ENCODE results near the gene PDE4D.
A peak's percentile ranks its signal among the peaks of the same experiment; 100 is the strongest.

The PDE4D gene

GRCh38 chr5:59335544-59335943 lies 558.0 kb downstream of the PDE4D start:
- Mint-ChIP-seq H3K27ac (no peak overlapping the region), H3K4me3 (no peak overlapping the region), H3K27me3 (no peaks in the 10 kb centered on the region), H3K4me1 (peaks cover 8 to 14% of the 10 kb centered on the region in 2 donors), H3K36me3 (peaks cover 0 to 2% of the 10 kb centered on the region in 2 donors), H3K9me3 (peaks cover 0 to 2% of the 10 kb centered on the region in 2 donors)
- no peak for DNase-seq
- ATAC-seq (replicated peaks): no peak

- peaks cover 8 to 14% of the 10 kb centered on the region in 2 donors for H3K4me1 Mint-ChIP-seq
- H3K36me3 Mint-ChIP-seq: peaks cover 0 to 2% of the 10 kb centered on the region in 2 donors
- ATAC-seq (replicated peaks): no peak
- DNase-seq: no peak
- H3K4me3 Mint-ChIP-seq: no peak overlapping the region
- no peaks in the 10 kb centered on the region for H3K27me3 Mint-ChIP-seq
- no peak overlapping the region for H3K27ac Mint-ChIP-seq
- peaks cover 0 to 1% of the 10 kb centered on the region in 2 donors for H3K9me3 Mint-ChIP-seq
These were observed 560.1 kb downstream of the PDE4D start for GRCh38 chr5:59333416-59333815.

- peaks cover 5 to 10% of the 10 kb centered on the region in 2 donors for H3K4me1 Mint-ChIP-seq
- no peak overlapping the region for H3K4me3 Mint-ChIP-seq
- peaks cover 0 to 2% of the 10 kb centered on the region in 2 donors for H3K36me3 Mint-ChIP-seq
- no peak for ATAC-seq (replicated peaks)
- H3K27me3 Mint-ChIP-seq: no peaks in the 10 kb centered on the region
- H3K27ac Mint-ChIP-seq: no peak overlapping the region
- DNase-seq: no peak
- peaks cover 0 to 1% of the 10 kb centered on the region in 2 donors for H3K9me3 Mint-ChIP-seq
These were observed 561.1 kb downstream of the PDE4D start for GRCh38 chr5:59332236-59332973.

GRCh38 chr5:59330680-59331079 lies 562.8 kb downstream of the PDE4D start:
- no peak overlapping the region for H3K4me3 Mint-ChIP-seq
- DNase-seq (no peak), ATAC-seq (replicated peaks) (no peak)
- no peak overlapping the region for H3K27ac Mint-ChIP-seq
- peaks cover 0 to 2% of the 10 kb centered on the region in 2 donors for H3K36me3 Mint-ChIP-seq
- H3K9me3 Mint-ChIP-seq: peaks cover 0 to 1% of the 10 kb centered on the region in 2 donors
- H3K27me3 Mint-ChIP-seq: no peaks in the 10 kb centered on the region
- no peaks in the 10 kb centered on the region for H3K4me1 Mint-ChIP-seq

- Mint-ChIP-seq H3K27ac (no peak overlapping the region), H3K4me3 (no peak overlapping the region), H3K27me3 (no peaks in the 10 kb centered on the region), H3K9me3 (peaks cover 0 to 1% of the 10 kb centered on the region in 2 donors), H3K4me1 (no peaks in the 10 kb centered on the region), H3K36me3 (peaks cover 0 to 2% of the 10 kb centered on the region in 2 donors)
- DNase-seq: no peak
- ATAC-seq (replicated peaks): no peak
These were observed 564.7 kb downstream of the PDE4D start for GRCh38 chr5:59328709-59329296.

GRCh38 chr5:59327191-59327980 lies 566.1 kb downstream of the PDE4D start:
- no peak for ATAC-seq (replicated peaks)
- no peak for DNase-seq
- H3K4me1 Mint-ChIP-seq: no peaks in the 10 kb centered on the region
- H3K36me3 Mint-ChIP-seq: peaks cover 0 to 2% of the 10 kb centered on the region in 2 donors
- H3K27ac Mint-ChIP-seq: no peak overlapping the region
- no peaks in the 10 kb centered on the region for H3K27me3 Mint-ChIP-seq
- peaks cover 0 to 1% of the 10 kb centered on the region in 2 donors for H3K9me3 Mint-ChIP-seq
- no peak overlapping the region for H3K4me3 Mint-ChIP-seq

- Mint-ChIP-seq H3K9me3 (peaks cover 0 to 1% of the 10 kb centered on the region in 2 donors), H3K27ac (no peak overlapping the region), H3K36me3 (peaks cover 0 to 2% of the 10 kb centered on the region in 2 donors), H3K27me3 (no peaks in the 10 kb centered on the region), H3K4me3 (no peak overlapping the region), H3K4me1 (no peaks in the 10 kb centered on the region)
- DNase-seq (no peak), ATAC-seq (replicated peaks) (no peak)
These were observed 566.9 kb downstream of the PDE4D start for GRCh38 chr5:59326596-59326995.

- ATAC-seq (replicated peaks) (no peak), DNase-seq (no peak)
- no peak overlapping the region for H3K4me3 Mint-ChIP-seq
- H3K4me1 Mint-ChIP-seq: peaks cover 0 to 2% of the 10 kb centered on the region in 2 donors
- no peaks in the 10 kb centered on the region for H3K27me3 Mint-ChIP-seq
- H3K36me3 Mint-ChIP-seq: no peaks in the 10 kb centered on the region
- no peak overlapping the region for H3K27ac Mint-ChIP-seq
- H3K9me3 Mint-ChIP-seq: no peaks in the 10 kb centered on the region
These were observed 568.5 kb downstream of the PDE4D start for GRCh38 chr5:59325070-59325469.

- H3K27me3 Mint-ChIP-seq: no peaks in the 10 kb centered on the region
- H3K4me1 Mint-ChIP-seq: peaks cover 6 to 12% of the 10 kb centered on the region in 2 donors
- no peak for ATAC-seq (replicated peaks)
- H3K36me3 Mint-ChIP-seq: no peaks in the 10 kb centered on the region
- no peak for DNase-seq
- H3K4me3 Mint-ChIP-seq: no peak overlapping the region
- H3K9me3 Mint-ChIP-seq: no peaks in the 10 kb centered on the region
- H3K27ac Mint-ChIP-seq: no peak overlapping the region
These were observed 570.6 kb downstream of the PDE4D start for GRCh38 chr5:59322894-59323293.

- Mint-ChIP-seq H3K27ac (no peak overlapping the region), H3K27me3 (no peaks in the 10 kb centered on the region), H3K9me3 (no peaks in the 10 kb centered on the region), H3K4me3 (no peak overlapping the region), H3K36me3 (no peaks in the 10 kb centered on the region), H3K4me1 (peaks cover 14 to 20% of the 10 kb centered on the region in 2 donors)
- no peak for ATAC-seq (replicated peaks)
- DNase-seq: no peak
These were observed 571.5 kb downstream of the PDE4D start for GRCh38 chr5:59322058-59322457.

GRCh38 chr5:59321642-59322041 lies 571.9 kb downstream of the PDE4D start:
- no peak overlapping the region for H3K4me3 Mint-ChIP-seq
- peaks cover 0 to 1% of the 10 kb centered on the region in 2 donors for H3K9me3 Mint-ChIP-seq

GRCh38 chr5:59320420-59320819 lies 573.1 kb downstream of the PDE4D start:
- Mint-ChIP-seq H3K4me3 (no peak overlapping the region), H3K27me3 (no peaks in the 10 kb centered on the region), H3K27ac (no peak overlapping the region), H3K36me3 (no peaks in the 10 kb centered on the region), H3K9me3 (peaks cover 0 to 1% of the 10 kb centered on the region in 2 donors), H3K4me1 (peaks cover 17 to 33% of the 10 kb centered on the region in 2 donors)
- no peak for DNase-seq
- no peak for ATAC-seq (replicated peaks)

More at GRCh38 chr5:59321642-59322041, 571.9 kb downstream of the PDE4D start:
- ATAC-seq (replicated peaks): no peak
- Mint-ChIP-seq H3K36me3 (no peaks in the 10 kb centered on the region), H3K4me1 (peaks cover 17 to 24% of the 10 kb centered on the region in 2 donors), H3K27me3 (no peaks in the 10 kb centered on the region), H3K27ac (no peak overlapping the region)
- no peak for DNase-seq

GRCh38 chr5:59319250-59319649 lies 574.3 kb downstream of the PDE4D start:
- Mint-ChIP-seq H3K36me3 (no peaks in the 10 kb centered on the region), H3K4me3 (peak overlapping the region in 1 of 2 donors; percentile 49), H3K27ac (no peak overlapping the region), H3K27me3 (no peaks in the 10 kb centered on the region), H3K9me3 (peaks cover 0 to 3% of the 10 kb centered on the region in 2 donors), H3K4me1 (peaks cover 17 to 33% of the 10 kb centered on the region in 2 donors)
- DNase-seq: no peak
- peak; percentile 27 to 29 for ATAC-seq (replicated peaks)

GRCh38 chr5:59317774-59318205 lies 575.7 kb downstream of the PDE4D start:
- DNase-seq: no peak
- H3K4me1 Mint-ChIP-seq: peaks cover 17 to 33% of the 10 kb centered on the region in 2 donors
- H3K9me3 Mint-ChIP-seq: peaks cover 0 to 3% of the 10 kb centered on the region in 2 donors
- no peaks in the 10 kb centered on the region for H3K27me3 Mint-ChIP-seq
- no peaks in the 10 kb centered on the region for H3K36me3 Mint-ChIP-seq
- H3K27ac Mint-ChIP-seq: peak overlapping the region; percentile 14
- H3K4me3 Mint-ChIP-seq: peak overlapping the region in 1 of 2 donors; percentile 39
- ATAC-seq (replicated peaks): peak; percentile 74 to 75

Data from stimulated activated naive B cell treated with anti-CD40 and anti-IgM and Interleukin-4, amounts not matched to agents 10 μg/mL and 1 μg/mL and 100 μg/mL, for 72 hours (primary cell).